ENCODE data around the gene LUC7L2.

DNA sequence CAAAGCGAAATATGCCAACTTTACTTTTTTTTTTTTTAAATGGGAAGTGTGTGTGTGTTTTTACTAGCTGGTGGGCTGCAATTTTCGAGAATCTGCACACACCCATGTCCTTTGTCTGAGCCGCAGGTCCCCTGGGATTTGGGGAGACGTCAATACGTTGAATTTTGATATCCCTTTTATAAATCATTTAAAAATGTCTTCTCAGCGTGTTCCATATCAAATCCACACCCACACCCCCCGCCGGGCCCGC is 19.0 kb upstream of the LUC7L2 start:
- TF ChIP-seq, protein P1, sequence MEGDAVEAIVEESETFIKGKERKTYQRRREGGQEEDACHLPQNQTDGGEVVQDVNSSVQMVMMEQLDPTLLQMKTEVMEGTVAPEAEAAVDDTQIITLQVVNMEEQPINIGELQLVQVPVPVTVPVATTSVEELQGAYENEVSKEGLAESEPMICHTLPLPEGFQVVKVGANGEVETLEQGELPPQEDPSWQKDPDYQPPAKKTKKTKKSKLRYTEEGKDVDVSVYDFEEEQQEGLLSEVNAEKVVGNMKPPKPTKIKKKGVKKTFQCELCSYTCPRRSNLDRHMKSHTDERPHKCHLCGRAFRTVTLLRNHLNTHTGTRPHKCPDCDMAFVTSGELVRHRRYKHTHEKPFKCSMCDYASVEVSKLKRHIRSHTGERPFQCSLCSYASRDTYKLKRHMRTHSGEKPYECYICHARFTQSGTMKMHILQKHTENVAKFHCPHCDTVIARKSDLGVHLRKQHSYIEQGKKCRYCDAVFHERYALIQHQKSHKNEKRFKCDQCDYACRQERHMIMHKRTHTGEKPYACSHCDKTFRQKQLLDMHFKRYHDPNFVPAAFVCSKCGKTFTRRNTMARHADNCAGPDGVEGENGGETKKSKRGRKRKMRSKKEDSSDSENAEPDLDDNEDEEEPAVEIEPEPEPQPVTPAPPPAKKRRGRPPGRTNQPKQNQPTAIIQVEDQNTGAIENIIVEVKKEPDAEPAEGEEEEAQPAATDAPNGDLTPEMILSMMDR (IDR thresholded peaks at IDR 0.05), result no peak
- TF ChIP-seq POLR2AphosphoS5 (IDR thresholded peaks at IDR 0.05; ENCODE audit: insufficient read depth in 1 of 2, low read depth in 1 of 2), result no peak
- TF ChIP-seq POLR2A (IDR thresholded peaks at IDR 0.05), result no peak
